ENCODE results near the gene AMH.

DNA sequence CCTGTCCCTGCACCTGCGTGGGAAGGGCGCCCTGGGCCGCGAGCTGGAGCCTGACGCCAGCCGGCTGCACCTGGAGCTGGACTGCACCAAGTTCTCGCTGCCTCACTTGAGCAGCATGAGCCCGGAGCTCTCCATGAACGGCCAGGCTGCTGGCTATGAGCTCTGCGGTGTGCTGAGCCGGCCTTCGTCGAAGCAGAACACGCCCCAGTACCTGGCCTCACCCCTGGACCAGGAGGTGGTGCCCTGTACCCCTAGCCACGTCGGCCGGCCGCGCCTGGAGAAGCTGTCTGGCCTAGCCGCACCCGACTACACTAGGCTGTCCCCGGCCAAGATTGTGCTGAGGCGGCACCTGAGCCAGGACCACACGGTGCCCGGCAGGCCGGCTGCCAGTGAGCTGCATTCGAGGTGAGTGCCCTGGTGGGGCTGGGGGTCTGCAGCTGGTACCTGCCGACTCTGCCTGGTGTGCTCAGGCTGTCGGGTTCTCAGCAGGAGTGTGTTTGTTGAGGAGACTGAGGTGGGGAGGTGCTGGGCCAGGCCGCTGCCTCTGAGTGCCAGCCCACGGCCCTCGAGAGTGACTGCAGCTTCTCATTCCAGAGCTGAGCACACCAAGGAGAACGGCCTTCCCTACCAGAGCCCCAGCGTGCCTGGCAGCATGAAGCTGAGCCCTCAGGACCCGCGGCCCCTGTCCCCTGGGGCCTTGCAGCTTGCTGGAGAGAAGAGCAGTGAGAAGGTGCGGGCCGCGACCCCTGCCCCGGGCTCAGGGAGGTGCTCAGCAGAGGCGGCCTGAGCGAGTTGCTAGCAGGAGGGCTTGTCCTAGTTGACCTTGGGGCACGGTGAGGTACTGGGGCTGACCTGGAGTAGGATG is 32.5 kb upstream of the AMH start:
- TF ChIP-seq EP300 (IDR thresholded peaks at IDR 0.05; ENCODE audit: borderline replicate concordance in 1 of 2, low read depth in 1 of 2, low read length in 1 of 2) (no peak), EZH2phosphoT487 (IDR thresholded peaks at IDR 0.05; ENCODE audit: borderline replicate concordance, low read depth) (no peak), SMC3 (IDR thresholded peaks at IDR 0.05; ENCODE audit: low read depth, low read length) (no peak), ZBTB33 (IDR thresholded peaks at IDR 0.05; ENCODE audit: borderline replicate concordance, low read depth) (no peak), CTCF (IDR thresholded peaks at IDR 0.05) (no peak), RFX5 (IDR thresholded peaks at IDR 0.05; ENCODE audit: low read length) (no peak), POLR2AphosphoS5 (IDR thresholded peaks at IDR 0.05; ENCODE audit: low read depth, low read length) (no peak), TEAD4 (IDR thresholded peaks at IDR 0.05; ENCODE audit: borderline replicate concordance, insufficient read depth) (no peak), RCOR1 (IDR thresholded peaks at IDR 0.05; ENCODE audit: low read length) (no peak), RAD21 (IDR thresholded peaks at IDR 0.05; ENCODE audit: low read length) (no peak), FOSL2 (IDR thresholded peaks at IDR 0.05; ENCODE audit: borderline replicate concordance, low read depth) (no peak)
- TF ChIP-seq, protein P1, sequence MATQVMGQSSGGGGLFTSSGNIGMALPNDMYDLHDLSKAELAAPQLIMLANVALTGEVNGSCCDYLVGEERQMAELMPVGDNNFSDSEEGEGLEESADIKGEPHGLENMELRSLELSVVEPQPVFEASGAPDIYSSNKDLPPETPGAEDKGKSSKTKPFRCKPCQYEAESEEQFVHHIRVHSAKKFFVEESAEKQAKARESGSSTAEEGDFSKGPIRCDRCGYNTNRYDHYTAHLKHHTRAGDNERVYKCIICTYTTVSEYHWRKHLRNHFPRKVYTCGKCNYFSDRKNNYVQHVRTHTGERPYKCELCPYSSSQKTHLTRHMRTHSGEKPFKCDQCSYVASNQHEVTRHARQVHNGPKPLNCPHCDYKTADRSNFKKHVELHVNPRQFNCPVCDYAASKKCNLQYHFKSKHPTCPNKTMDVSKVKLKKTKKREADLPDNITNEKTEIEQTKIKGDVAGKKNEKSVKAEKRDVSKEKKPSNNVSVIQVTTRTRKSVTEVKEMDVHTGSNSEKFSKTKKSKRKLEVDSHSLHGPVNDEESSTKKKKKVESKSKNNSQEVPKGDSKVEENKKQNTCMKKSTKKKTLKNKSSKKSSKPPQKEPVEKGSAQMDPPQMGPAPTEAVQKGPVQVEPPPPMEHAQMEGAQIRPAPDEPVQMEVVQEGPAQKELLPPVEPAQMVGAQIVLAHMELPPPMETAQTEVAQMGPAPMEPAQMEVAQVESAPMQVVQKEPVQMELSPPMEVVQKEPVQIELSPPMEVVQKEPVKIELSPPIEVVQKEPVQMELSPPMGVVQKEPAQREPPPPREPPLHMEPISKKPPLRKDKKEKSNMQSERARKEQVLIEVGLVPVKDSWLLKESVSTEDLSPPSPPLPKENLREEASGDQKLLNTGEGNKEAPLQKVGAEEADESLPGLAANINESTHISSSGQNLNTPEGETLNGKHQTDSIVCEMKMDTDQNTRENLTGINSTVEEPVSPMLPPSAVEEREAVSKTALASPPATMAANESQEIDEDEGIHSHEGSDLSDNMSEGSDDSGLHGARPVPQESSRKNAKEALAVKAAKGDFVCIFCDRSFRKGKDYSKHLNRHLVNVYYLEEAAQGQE (IDR thresholded peaks at IDR 0.05; ENCODE audit: low read depth, low read length) = no peak
- TF ChIP-seq, protein P2, sequence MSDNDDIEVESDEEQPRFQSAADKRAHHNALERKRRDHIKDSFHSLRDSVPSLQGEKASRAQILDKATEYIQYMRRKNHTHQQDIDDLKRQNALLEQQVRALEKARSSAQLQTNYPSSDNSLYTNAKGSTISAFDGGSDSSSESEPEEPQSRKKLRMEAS (IDR thresholded peaks at IDR 0.05; ENCODE audit: low read depth) = no peak
- TF ChIP-seq, protein P3, sequence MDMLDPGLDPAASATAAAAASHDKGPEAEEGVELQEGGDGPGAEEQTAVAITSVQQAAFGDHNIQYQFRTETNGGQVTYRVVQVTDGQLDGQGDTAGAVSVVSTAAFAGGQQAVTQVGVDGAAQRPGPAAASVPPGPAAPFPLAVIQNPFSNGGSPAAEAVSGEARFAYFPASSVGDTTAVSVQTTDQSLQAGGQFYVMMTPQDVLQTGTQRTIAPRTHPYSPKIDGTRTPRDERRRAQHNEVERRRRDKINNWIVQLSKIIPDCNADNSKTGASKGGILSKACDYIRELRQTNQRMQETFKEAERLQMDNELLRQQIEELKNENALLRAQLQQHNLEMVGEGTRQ (IDR thresholded peaks at IDR 0.05; ENCODE audit: borderline replicate concordance, low read depth, low read length) = no peak
